ENCODE data around the gene NRROS.

DNA sequence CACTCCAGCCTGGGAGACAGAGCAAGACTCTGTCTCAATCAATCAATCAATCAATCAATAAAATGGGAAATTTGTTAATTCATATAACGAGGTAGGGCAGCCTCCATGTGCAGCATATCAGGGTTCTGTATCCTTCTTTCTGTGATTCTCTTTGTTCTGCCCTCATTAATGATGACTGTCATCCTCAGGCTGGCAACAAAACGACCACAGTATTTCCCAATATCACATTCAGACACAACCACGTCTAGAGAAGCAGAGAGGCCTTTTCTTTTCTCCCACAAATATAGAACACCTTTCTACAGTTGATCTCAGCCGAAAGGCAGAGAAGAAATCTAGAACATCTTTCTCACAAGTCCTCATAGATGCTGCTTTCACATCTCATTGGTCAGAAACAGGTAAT lies 61.3 kb downstream of the NRROS start:
- TF ChIP-seq, protein P1, sequence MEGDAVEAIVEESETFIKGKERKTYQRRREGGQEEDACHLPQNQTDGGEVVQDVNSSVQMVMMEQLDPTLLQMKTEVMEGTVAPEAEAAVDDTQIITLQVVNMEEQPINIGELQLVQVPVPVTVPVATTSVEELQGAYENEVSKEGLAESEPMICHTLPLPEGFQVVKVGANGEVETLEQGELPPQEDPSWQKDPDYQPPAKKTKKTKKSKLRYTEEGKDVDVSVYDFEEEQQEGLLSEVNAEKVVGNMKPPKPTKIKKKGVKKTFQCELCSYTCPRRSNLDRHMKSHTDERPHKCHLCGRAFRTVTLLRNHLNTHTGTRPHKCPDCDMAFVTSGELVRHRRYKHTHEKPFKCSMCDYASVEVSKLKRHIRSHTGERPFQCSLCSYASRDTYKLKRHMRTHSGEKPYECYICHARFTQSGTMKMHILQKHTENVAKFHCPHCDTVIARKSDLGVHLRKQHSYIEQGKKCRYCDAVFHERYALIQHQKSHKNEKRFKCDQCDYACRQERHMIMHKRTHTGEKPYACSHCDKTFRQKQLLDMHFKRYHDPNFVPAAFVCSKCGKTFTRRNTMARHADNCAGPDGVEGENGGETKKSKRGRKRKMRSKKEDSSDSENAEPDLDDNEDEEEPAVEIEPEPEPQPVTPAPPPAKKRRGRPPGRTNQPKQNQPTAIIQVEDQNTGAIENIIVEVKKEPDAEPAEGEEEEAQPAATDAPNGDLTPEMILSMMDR (IDR thresholded peaks at IDR 0.05) = no peak
- TF ChIP-seq POLR2A (IDR thresholded peaks at IDR 0.05) (no peak), POLR2AphosphoS5 (IDR thresholded peaks at IDR 0.05) (no peak)
